ENCODE data around the gene OPTN.

The OPTN gene

DNA sequence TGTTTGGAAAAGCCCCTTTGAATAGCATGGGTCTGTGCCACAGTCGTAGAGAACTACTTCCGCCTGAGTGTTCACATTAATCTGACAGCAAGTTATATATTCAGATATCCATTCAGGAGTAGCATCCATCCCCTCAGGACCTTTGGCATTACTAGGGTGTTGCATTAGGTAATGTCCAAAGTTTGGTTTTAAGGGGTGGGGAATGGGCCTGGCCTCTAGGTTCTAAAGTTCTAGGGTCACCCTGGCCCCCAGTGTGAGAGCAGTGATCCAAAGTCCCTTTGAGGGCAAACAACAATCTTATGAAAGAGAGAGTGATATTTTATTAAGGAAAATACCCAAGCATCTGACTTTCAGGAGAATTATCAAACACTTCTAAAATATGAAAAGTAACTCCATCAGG lies 73.7 kb downstream of the OPTN start:
- H3K4me3 ChIP-seq (replicated peaks in 1 of 2; ENCODE audit: low read depth in 2 of 2, low read length in 2 of 2): no peak overlapping the region
- TF ChIP-seq, protein P1, sequence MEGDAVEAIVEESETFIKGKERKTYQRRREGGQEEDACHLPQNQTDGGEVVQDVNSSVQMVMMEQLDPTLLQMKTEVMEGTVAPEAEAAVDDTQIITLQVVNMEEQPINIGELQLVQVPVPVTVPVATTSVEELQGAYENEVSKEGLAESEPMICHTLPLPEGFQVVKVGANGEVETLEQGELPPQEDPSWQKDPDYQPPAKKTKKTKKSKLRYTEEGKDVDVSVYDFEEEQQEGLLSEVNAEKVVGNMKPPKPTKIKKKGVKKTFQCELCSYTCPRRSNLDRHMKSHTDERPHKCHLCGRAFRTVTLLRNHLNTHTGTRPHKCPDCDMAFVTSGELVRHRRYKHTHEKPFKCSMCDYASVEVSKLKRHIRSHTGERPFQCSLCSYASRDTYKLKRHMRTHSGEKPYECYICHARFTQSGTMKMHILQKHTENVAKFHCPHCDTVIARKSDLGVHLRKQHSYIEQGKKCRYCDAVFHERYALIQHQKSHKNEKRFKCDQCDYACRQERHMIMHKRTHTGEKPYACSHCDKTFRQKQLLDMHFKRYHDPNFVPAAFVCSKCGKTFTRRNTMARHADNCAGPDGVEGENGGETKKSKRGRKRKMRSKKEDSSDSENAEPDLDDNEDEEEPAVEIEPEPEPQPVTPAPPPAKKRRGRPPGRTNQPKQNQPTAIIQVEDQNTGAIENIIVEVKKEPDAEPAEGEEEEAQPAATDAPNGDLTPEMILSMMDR (IDR thresholded peaks at IDR 0.05; ENCODE audit: low read depth, low read length): no peak
- DNase-seq (ENCODE audit: low read depth in 2 of 2): no peak

DNA sequence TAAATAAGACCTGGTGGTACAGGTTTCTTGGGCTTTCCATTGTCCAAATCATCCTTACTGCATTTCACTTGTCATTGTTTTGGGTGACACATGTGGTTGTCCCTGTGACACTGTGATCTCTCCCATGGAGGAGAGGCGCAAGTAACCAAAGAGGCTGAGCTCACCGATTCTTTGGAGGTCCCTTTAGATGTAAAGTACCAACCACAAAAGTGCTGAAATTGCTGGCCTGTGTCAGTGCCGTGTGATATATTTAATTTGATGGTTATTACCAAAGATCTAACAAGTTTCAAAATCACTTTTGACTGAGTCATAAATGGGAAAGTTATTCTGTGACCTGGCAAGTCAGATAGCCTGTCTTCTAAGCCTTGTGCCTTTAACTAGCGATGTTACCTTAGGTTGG lies 80.8 kb downstream of the OPTN start:
- no peak overlapping the region for H3K4me3 ChIP-seq (replicated peaks in 1 of 2; ENCODE audit: low read depth in 2 of 2, low read length in 2 of 2)
- TF ChIP-seq, protein P1 (IDR thresholded peaks at IDR 0.05; ENCODE audit: low read depth, low read length): no peak
- no peak for DNase-seq (ENCODE audit: low read depth in 2 of 2)

DNA sequence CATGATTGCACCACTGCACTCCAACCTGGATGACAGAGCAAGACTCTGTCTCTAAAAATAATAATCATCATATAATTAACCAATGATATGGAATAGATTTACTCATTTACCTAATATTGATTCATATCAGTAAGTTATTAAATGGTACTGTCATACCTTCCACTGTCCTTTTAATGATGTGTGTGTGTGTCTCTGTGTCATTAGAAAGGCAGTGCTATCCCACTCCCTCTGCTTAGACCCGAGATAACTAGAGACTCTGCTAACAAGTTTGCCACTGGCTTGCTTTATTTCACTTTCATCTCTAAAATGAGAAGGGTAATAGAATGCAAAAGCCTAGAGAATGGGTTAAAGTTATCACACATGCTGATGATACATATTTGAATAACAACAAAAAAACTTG lies 82.5 kb downstream of the OPTN start:
- H3K4me3 ChIP-seq (replicated peaks in 1 of 2; ENCODE audit: low read depth in 2 of 2, low read length in 2 of 2): no peak overlapping the region
- no peak for DNase-seq (ENCODE audit: low read depth in 2 of 2)
- TF ChIP-seq, protein P1 (IDR thresholded peaks at IDR 0.05; ENCODE audit: low read depth, low read length): no peak

DNA sequence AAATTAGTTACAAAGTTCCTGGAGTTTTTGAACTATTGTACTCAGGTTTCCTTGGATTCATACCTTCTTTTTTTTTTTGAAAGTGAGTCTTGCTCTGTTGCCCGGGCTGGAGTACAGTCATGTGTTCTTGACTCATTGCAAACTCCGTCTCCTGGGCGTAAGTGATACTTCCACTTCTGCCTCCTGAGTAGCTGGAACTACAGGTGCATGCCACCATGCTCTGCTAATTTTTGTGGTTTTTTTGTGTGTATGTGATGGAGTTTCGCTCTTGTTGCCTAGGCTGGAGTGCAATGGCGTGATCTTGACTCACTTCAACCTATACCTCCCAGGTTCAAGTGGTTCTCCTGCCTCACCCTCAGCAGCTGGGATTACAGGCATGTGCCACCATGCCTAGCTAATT lies 83.7 kb downstream of the OPTN start:
- no peak for DNase-seq (ENCODE audit: low read depth in 2 of 2)
- TF ChIP-seq, protein P1 (IDR thresholded peaks at IDR 0.05; ENCODE audit: low read depth, low read length): no peak
- H3K4me3 ChIP-seq (replicated peaks in 1 of 2; ENCODE audit: low read depth in 2 of 2, low read length in 2 of 2): no peak overlapping the region

DNA sequence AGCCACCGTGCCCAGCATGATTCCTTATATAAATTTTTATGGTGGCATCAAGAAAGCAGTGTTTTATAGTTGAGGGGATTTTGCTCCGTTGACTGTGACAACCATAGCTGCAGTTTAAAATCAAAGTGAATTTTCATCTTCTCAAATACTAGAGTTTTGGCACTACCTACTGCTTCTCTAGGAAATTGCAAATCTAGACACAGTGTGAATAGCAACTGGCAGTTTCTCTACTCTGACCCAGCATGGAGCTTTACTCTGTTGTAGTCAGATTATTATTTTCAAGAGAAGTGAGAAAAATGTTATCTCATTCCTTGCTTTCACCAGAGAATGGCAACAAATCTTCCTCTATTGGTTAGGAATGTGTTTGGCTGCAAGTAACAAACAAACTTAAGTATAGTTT lies 84.3 kb downstream of the OPTN start:
- no peak overlapping the region for H3K4me3 ChIP-seq (replicated peaks in 1 of 2; ENCODE audit: low read depth in 2 of 2, low read length in 2 of 2)
- no peak for DNase-seq (ENCODE audit: low read depth in 2 of 2)
- TF ChIP-seq, protein P1 (IDR thresholded peaks at IDR 0.05; ENCODE audit: low read depth, low read length): no peak

DNA sequence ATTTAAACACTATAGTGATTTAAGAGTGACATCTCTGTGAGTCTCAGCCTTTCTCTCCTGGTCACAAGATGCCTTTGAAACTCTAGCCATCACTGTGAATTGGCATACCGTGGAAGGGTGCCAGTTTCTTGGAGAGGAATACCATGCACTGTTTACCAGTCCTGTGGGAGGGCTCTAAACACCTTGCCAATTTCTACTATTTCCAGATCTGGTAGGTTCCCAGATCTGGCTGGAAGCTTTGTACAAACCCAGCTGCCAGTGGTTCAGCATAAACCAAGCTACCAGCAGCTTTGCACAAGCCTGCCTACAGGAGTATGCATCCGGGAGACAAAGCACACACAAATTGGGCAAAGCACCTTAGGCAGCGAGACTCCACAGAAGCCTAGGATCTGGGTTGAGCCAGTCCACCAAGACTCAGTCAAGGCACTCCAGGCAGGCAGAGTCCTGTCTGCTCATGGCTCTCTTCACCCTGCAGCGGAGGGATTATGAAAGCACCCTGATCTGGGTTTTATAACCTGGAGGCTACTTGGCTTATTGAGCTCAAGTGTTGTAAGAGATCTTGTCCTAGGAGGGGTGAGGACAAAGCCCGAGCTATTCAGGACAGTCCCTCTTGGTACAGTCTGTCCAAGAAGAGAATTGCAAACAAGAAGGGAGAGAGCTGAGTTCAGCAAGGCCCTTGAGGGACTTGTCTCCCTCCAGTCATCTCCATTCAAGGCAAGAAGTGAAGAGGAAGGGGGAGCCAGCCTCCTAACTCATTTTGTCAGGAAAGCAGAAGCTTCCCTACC lies 85.0 kb downstream of the OPTN start:
- TF ChIP-seq, protein P1 (IDR thresholded peaks at IDR 0.05; ENCODE audit: low read depth, low read length): no peak
- peak in 1 of 2 donors; percentile 6 for DNase-seq (ENCODE audit: low read depth in 2 of 2)
- no peak overlapping the region for H3K4me3 ChIP-seq (replicated peaks in 1 of 2; ENCODE audit: low read depth in 2 of 2, low read length in 2 of 2)

DNA sequence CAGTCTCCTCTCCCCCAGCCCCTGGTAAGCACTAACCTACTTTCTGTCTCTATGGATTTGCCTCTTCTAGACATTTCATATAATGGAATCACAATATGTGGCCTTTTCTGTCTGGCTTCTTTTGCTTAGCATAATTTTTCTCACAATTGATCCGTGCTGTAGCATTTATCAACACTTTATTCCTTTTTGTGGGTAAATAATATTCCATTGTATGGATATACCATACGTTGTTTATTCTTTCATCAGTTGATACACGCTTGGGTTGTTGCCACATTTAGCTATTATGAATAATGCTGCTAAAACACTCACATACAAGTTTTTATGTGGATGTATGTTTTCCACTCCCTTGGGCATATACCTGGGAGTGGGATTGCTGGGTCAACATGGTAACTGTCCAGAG lies 87.2 kb downstream of the OPTN start:
- DNase-seq (ENCODE audit: low read depth in 2 of 2): no peak
- no peak overlapping the region for H3K4me3 ChIP-seq (replicated peaks in 1 of 2; ENCODE audit: low read depth in 2 of 2, low read length in 2 of 2)
- TF ChIP-seq, protein P1 (IDR thresholded peaks at IDR 0.05; ENCODE audit: low read depth, low read length): no peak
